ENCODE results near the gene DTX2. TPM values are rescaled to one million over a fixed set of nuclear protein-coding genes. Genes with fewer than 3 reads are reported as not detected.

Gene DTX2
- total and polyA plus RNA-seq, 7 donors, result 11.1 to 71.9 (median 23.4) TPM

DNA sequence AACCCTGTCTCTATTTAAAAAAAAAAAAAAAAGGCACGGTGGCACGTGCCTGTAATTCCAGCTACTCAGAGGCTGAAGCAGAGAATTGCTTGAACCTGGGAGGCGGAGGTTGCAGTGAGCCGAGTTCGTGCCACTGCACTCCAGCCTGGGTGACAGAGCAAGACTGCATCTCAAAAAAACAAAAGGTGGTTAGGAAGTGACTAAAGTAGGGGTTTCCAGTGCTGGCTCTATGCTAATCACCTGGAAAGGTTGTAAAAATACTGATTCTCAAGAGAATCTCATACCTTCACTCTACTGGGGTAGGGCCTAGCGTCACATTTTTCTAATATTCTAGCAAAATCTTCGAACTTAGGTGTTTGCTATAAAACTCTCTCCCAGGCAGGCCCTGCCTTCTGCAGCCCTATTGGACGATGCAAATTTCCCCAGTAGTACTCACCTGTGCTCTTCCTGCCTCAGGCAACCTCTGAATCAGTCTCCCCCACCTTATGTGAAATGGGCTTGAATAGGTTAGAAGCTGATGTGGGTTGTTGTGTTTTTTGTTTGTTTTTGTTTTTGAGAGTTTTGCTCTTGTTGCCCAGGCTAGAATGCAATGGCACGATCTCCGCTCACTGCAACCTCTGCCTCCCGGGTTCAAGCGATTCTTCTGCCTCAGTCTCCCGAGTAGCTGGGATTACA, 33.2 kb upstream of the DTX2 start:
- Histone ChIP-seq H3K27me3 (peaks cover 0 to 19% (median 0%) of the 10 kb centered on the region in 3 donors), H3K27ac (no peak overlapping the region), H3K4me1 (no peaks in the 10 kb centered on the region), H3K36me3 (no peaks in the 10 kb centered on the region), H3K9me3 (no peaks in the 10 kb centered on the region), H3K4me3 (no peak overlapping the region)
- 92% methylated on average over 13 of the region's 13 CpGs for WGBS, 2 donors
- intact Hi-C loops (cut with DNase I), result no loop called here
- TF ChIP-seq POLR2A (IDR thresholded peaks at IDR 0.05) (no peak), POLR2AphosphoS5 (IDR thresholded peaks at IDR 0.05) (no peak), EP300 (IDR thresholded peaks at IDR 0.05) (no peak)
- TF ChIP-seq, protein P1, sequence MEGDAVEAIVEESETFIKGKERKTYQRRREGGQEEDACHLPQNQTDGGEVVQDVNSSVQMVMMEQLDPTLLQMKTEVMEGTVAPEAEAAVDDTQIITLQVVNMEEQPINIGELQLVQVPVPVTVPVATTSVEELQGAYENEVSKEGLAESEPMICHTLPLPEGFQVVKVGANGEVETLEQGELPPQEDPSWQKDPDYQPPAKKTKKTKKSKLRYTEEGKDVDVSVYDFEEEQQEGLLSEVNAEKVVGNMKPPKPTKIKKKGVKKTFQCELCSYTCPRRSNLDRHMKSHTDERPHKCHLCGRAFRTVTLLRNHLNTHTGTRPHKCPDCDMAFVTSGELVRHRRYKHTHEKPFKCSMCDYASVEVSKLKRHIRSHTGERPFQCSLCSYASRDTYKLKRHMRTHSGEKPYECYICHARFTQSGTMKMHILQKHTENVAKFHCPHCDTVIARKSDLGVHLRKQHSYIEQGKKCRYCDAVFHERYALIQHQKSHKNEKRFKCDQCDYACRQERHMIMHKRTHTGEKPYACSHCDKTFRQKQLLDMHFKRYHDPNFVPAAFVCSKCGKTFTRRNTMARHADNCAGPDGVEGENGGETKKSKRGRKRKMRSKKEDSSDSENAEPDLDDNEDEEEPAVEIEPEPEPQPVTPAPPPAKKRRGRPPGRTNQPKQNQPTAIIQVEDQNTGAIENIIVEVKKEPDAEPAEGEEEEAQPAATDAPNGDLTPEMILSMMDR (IDR thresholded peaks at IDR 0.05), result no peak
- peak; percentile 29 for DNase-seq

DNA sequence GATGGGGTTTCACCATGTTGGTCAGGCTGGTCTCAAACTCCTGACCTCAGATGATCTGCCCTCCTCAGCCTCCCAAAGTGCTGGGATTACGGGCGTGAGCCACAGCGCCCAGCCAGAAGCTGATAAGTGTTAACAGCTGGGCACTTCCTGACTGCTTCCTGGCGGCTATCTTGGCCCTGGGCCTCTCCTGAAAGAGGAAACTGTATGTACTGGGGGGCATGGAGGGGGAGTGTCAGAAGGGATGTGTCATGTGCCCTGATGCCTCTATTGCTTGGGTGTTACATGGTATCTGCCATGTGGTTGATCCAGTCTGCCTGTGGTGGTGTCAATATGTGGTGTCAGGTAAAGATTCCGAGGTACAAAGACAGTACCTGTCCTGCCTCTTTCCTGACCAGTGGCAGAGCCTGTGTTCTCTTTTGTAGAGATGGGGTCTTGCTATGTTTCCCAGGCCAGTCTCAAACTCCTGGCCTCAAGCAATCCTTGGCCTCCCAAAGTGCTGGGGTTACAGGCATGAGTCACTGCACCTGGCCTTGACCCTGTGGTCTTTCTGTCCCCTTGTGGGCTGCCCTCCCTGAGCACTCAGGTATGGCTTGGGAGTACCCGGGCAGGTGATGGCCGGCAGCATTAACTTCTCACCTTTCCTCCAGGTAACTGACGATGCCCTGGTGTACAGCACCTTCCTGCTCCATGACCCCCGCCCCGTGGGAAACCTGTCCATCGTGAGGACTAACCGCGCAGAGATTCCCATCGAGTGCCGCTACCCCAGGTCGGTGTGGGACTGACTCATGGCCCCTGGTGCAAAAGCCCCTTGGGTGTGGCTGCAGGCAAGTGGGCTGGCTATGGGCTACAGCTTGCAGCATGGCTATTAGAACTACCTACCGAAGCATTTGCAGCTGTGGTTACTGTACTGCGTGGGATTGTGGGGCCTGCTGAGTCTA, 32.4 kb upstream of the DTX2 start:
- no peaks in the 10 kb centered on the region for H3K36me3 ChIP-seq
- TF ChIP-seq EP300 (IDR thresholded peaks at IDR 0.05) (no peak), POLR2A (IDR thresholded peaks at IDR 0.05) (no peak), POLR2AphosphoS5 (IDR thresholded peaks at IDR 0.05) (no peak)
- TF ChIP-seq, protein P1 (IDR thresholded peaks at IDR 0.05), result no peak
- WGBS, 2 donors, result 84 to 86% methylated on average over 18 of the region's 18 CpGs
- H3K4me3 ChIP-seq, result no peak overlapping the region
- intact Hi-C loops (cut with DNase I), result no loop called here
- H3K27ac ChIP-seq, result no peak overlapping the region
- no peaks in the 10 kb centered on the region for H3K9me3 ChIP-seq
- peaks cover 0 to 10% (median 0%) of the 10 kb centered on the region in 3 donors for H3K27me3 ChIP-seq
- no peaks in the 10 kb centered on the region for H3K4me1 ChIP-seq
- DNase-seq, result peak; percentile 58

DNA sequence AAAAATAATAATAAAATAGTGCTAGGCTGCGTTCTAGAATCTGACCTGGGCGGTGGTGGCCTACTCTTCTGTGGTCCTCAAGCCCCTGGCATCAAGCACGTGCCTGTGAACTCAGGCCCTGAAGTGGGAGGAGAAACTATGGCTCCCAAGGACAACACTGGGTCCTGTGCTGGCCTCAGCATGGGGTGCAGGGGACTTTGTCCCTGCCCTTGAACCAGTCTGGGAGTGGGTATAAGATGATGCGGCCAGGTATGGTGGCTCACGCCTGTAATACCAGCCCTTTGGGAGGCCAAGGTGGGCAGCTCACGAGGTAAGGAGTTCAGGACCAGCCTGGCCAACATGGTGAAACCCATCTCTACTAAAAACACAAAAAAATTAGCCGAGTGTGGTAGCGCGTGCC, 31.3 kb upstream of the DTX2 start:
- no peak for TF ChIP-seq POLR2AphosphoS5 (IDR thresholded peaks at IDR 0.05)
- TF ChIP-seq, protein P1 (IDR thresholded peaks at IDR 0.05), result no peak
- TF ChIP-seq POLR2A (IDR thresholded peaks at IDR 0.05), result no peak
- TF ChIP-seq EP300 (IDR thresholded peaks at IDR 0.05), result no peak
- Histone ChIP-seq H3K36me3 (no peaks in the 10 kb centered on the region), H3K27me3 (no peaks in the 10 kb centered on the region), H3K9me3 (no peaks in the 10 kb centered on the region), H3K4me1 (no peaks in the 10 kb centered on the region), H3K27ac (no peak overlapping the region), H3K4me3 (no peak overlapping the region)
- intact Hi-C loops (cut with DNase I), result no loop called here
- 95% methylated on average over 9 of the region's 9 CpGs for WGBS, 2 donors
- peak; percentile 20 for DNase-seq

DNA sequence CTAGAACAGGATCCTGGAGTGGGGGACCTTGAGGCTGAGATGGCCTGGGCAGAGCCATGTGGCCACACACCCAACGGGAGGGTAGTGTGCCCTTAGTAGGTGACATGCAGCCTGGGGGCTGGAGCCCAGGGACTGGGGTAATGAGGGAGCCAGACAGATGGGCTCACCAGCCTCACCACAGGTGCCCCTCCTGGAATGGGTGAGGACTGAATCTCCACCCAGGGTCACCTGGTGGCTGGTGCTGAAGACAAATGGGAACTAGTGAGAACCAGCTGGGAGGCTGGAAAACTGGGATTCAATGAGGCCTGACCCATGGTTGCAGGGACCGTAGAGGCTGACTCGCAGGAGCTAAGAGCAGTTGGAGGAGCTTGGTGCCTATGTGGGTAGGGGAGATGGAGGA, 30.7 kb upstream of the DTX2 start:
- intact Hi-C loops (cut with DNase I), result no loop called here
- DNase-seq, result no peak
- no peak overlapping the region for H3K4me3 ChIP-seq
- no peak for TF ChIP-seq POLR2A (IDR thresholded peaks at IDR 0.05)
- TF ChIP-seq, protein P1 (IDR thresholded peaks at IDR 0.05), result no peak
- TF ChIP-seq POLR2AphosphoS5 (IDR thresholded peaks at IDR 0.05), result no peak
- TF ChIP-seq EP300 (IDR thresholded peaks at IDR 0.05), result no peak
- no peaks in the 10 kb centered on the region for H3K36me3 ChIP-seq
- no peaks in the 10 kb centered on the region for H3K9me3 ChIP-seq
- no peaks in the 10 kb centered on the region for H3K27me3 ChIP-seq
- no peaks in the 10 kb centered on the region for H3K4me1 ChIP-seq
- H3K27ac ChIP-seq, result no peak overlapping the region
- WGBS, 2 donors, result 96 to 97% methylated on average over 3 of the region's 3 CpGs

Measured in sigmoid colon (tissue), 7 donors.